CD14-positive monocyte (primary cell): ENCODE data around the gene LIMCH1. TPM values are rescaled to one million over a fixed set of nuclear protein-coding genes. Genes with fewer than 3 reads are reported as not detected.
"Not testable (repeated sequence)": the region's sequence is repeated elsewhere in the genome, so short reads cannot be mapped to it uniquely, and the experiment has no call there.

Source experiments
- DNase-seq, 3 donors: peaks; one replicate each; pipeline ENCODE4 v3.0.0-alpha.2; 2011 to 2022
- H2AFZ ChIP-seq: 2 replicates; pipeline ENCODE4 v1.6.0; 2012; ENCODE audit warnings: mild to moderate bottlenecking, low read depth, low read length, inconsistent platforms; ENCODE audit not compliant: insufficient read depth, poor library complexity, severe bottlenecking
- H3K27ac ChIP-seq, 2 donors: 1 replicate in 1 of 2; 2 replicates in 1 of 2; pipeline ENCODE4 v1.5.1; 2012 to 2013; ENCODE audit warnings: low read length in 2 of 2, control low read depth in 1 of 2, inconsistent platforms in 1 of 2, low read depth in 1 of 2, mild to moderate bottlenecking in 1 of 2
- H3K27me3 ChIP-seq, 2 donors: one replicate each; pipeline versions ENCODE4 v1.6.0 to v1.6.1; 2011 to 2013; ENCODE audit warnings: low read length in 2 of 2; ENCODE audit not compliant: control insufficient read depth in 2 of 2, insufficient read depth in 2 of 2
- H3K36me3 ChIP-seq, 2 donors: replicated peaks in 1 of 2; 1 replicate in 1 of 2; 2 replicates in 1 of 2; pipeline versions ENCODE4 v1.5.1 to v1.6.1; 2012 to 2013; ENCODE audit warnings: low read length in 2 of 2, control low read depth in 1 of 2, inconsistent platforms in 1 of 2, mild to moderate bottlenecking in 1 of 2; ENCODE audit not compliant: insufficient read depth in 2 of 2, control insufficient read depth in 1 of 2
- H3K4me1 ChIP-seq, 2 donors: 1 replicate in 1 of 2; 2 replicates in 1 of 2; pipeline versions ENCODE4 v1.5.1 to v1.6.1; 2012 to 2013; ENCODE audit warnings: low read length in 2 of 2, control low read depth in 1 of 2, inconsistent platforms in 1 of 2, mild to moderate bottlenecking in 1 of 2, moderate library complexity in 1 of 2; ENCODE audit not compliant: insufficient read depth in 2 of 2, control insufficient read depth in 1 of 2
- H3K4me2 ChIP-seq: replicated peaks from 2 replicates; pipeline ENCODE3; 2012; ENCODE audit warnings: low read length, moderate library complexity, mild to moderate bottlenecking; ENCODE audit not compliant: poor library complexity, severe bottlenecking; ENCODE audit errors: extremely low read depth
- H3K4me3 ChIP-seq, 3 experiments: fragments of 200-600 bp in 1 of 3; sonication (generic) in 1 of 3; replicated peaks in 1 of 3; 1 replicate in 2 of 3; 2 replicates in 1 of 3; pipeline ENCODE4 v1.5.1; 2011 to 2013; ENCODE audit warnings: low read length in 3 of 3, mild to moderate bottlenecking in 3 of 3, control low read depth in 2 of 3, low read depth in 2 of 3, inconsistent platforms in 1 of 3, moderate library complexity in 1 of 3
- H3K79me2 ChIP-seq: 2 replicates; pipeline ENCODE4 v1.6.0; 2012; ENCODE audit warnings: mild to moderate bottlenecking, control low read depth, inconsistent platforms, low read length, moderate library complexity; ENCODE audit not compliant: insufficient read depth
- H3K9ac ChIP-seq: 2 replicates; pipeline ENCODE4 v1.6.0; 2017; ENCODE audit warnings: low read length, mild to moderate bottlenecking; ENCODE audit not compliant: insufficient read depth, poor library complexity, severe bottlenecking
- H3K9me3 ChIP-seq, 2 donors: replicated peaks in 1 of 2; 1 replicate in 1 of 2; 2 replicates in 1 of 2; pipeline versions ENCODE4 v1.5.1 to v1.6.1; 2012 to 2013; ENCODE audit warnings: low read length in 2 of 2, control low read depth in 1 of 2; ENCODE audit not compliant: control insufficient read depth in 1 of 2, insufficient read depth in 1 of 2
- H4K20me1 ChIP-seq: 2 replicates; pipeline ENCODE4 v1.6.0; 2012; ENCODE audit warnings: mild to moderate bottlenecking, low read length, control low read depth, moderate library complexity; ENCODE audit not compliant: insufficient read depth
- H3K27ac Mint-ChIP-seq, 7 donors: one replicate each; pipeline ENCODE4 v1.8.0; 2020; ENCODE audit warnings: mild to moderate bottlenecking in 7 of 7, mixed read lengths in 7 of 7, moderate library complexity in 6 of 7, inconsistent platforms in 2 of 7
- H3K27me3 Mint-ChIP-seq, 3 donors: one replicate each; pipeline ENCODE4 v1.8.0; 2021 to 2022; ENCODE audit warnings: low read depth in 3 of 3, mild to moderate bottlenecking in 3 of 3, mixed read lengths in 3 of 3, moderate library complexity in 3 of 3, inconsistent platforms in 1 of 3
- H3K36me3 Mint-ChIP-seq, 2 donors: one replicate each; pipeline ENCODE4 v1.8.0; 2020; ENCODE audit warnings: mixed read lengths in 2 of 2, inconsistent platforms in 1 of 2, mild to moderate bottlenecking in 1 of 2
- H3K4me1 Mint-ChIP-seq: one replicate; pipeline ENCODE4 v1.8.0; 2020; ENCODE audit warnings: mild to moderate bottlenecking, mixed read lengths
- H3K4me3 Mint-ChIP-seq, 2 donors: one replicate each; pipeline ENCODE4 v1.8.0; 2020; ENCODE audit warnings: mild to moderate bottlenecking in 2 of 2, mixed read lengths in 2 of 2, moderate library complexity in 1 of 2
- H3K9me3 Mint-ChIP-seq, 7 donors: one replicate each; pipeline ENCODE4 v1.8.0; 2020 to 2022; ENCODE audit warnings: mixed read lengths in 7 of 7, mild to moderate bottlenecking in 6 of 7, moderate library complexity in 6 of 7, inconsistent platforms in 2 of 7
- CTCF ChIP-seq: fragments of 200-600 bp; IDR thresholded peaks from one replicate; pipeline ENCODE4 v1.8.0; 2022; ENCODE audit warnings: antibody characterized with exemption, mild to moderate bottlenecking
- WGBS: methylation state at CpG from one replicate; pipeline ENCODE4 v1.1.5; 2013; ENCODE audit warnings: missing lambda C conversion rate; ENCODE audit not compliant: insufficient coverage; 5-methylcytosine and 5-hydroxymethylcytosine counted together
- intact Hi-C, 2 donors: fragments of 100-400 bp; cut with micrococcal nuclease; formaldehyde crosslinking; loops; one replicate each; pipeline versions ENCODE4 v1.15.0 to v1.15.1; 2023
- polyA plus RNA-seq, 3 donors: library from polyadenylated mRNA; depleted of rRNA in 1 of 3; unstranded in 2 of 3; stranded (reverse) in 1 of 3; fragments of 300-500 nt in 2 of 3; fragments of >200 nt in 1 of 3; fragmentation: Illumina TruSeq in 2 of 3; gene quantifications; 1 replicate in 2 of 3; 2 replicates in 1 of 3; pipeline ENCODE4 v1.2.3, GENCODE V29; 2012 to 2021

Gene LIMCH1
- polyA plus RNA-seq, 3 donors = 0.25 to 0.64 (median 0.32) TPM

GRCh38 chr4:41639291-41639690 lies 101.3 kb downstream of the LIMCH1 start:
- WGBS = 83% methylated on average over 1 of the region's 1 CpG
- Histone ChIP-seq H3K4me3 (no peak overlapping the region), H3K4me1 (peaks cover 3 to 4% of the 10 kb centered on the region in 2 donors), H3K9me3 (no peaks in the 10 kb centered on the region), H3K4me2 (no peak overlapping the region), H2AFZ (no peak overlapping the region), H3K9ac (no peak overlapping the region), H3K36me3 (no peaks in the 10 kb centered on the region), H4K20me1 (no peaks in the 10 kb centered on the region), H3K79me2 (no peaks in the 10 kb centered on the region), H3K27me3 (peaks cover 19 to 20% of the 10 kb centered on the region in 2 donors), H3K27ac (no peak overlapping the region)
- Mint-ChIP-seq H3K27me3 (peaks cover 20 to 24% (median 23%) of the 10 kb centered on the region in 3 donors), H3K4me3 (no peak overlapping the region), H3K27ac (no peak overlapping the region), H3K36me3 (peaks cover 0 to under 1% of the 10 kb centered on the region in 2 donors), H3K9me3 (peaks cover 0 to 2% (median 0%) of the 10 kb centered on the region in 7 donors), H3K4me1 (peaks cover 3% of the 10 kb centered on the region)
- intact Hi-C loops = no loop called here
- TF ChIP-seq CTCF = no peak
- no peak for DNase-seq

- intact Hi-C loops = no loop called here
- no peak overlapping the region for H2AFZ ChIP-seq
- no peaks in the 10 kb centered on the region for H4K20me1 ChIP-seq
- H3K4me1 ChIP-seq = peaks cover 11 to 15% of the 10 kb centered on the region in 2 donors
- H3K4me3 Mint-ChIP-seq = no peak overlapping the region
- H3K4me1 Mint-ChIP-seq = peaks cover 14% of the 10 kb centered on the region
- peaks cover 33 to 34% (median 33%) of the 10 kb centered on the region in 3 donors for H3K27me3 Mint-ChIP-seq
- no peak overlapping the region for H3K4me3 ChIP-seq
- no peak overlapping the region for H3K27ac ChIP-seq
- H3K9me3 ChIP-seq = no peaks in the 10 kb centered on the region
- H3K27ac Mint-ChIP-seq = no peak overlapping the region
- no peak for DNase-seq
- peaks cover 0 to 3% (median 0%) of the 10 kb centered on the region in 7 donors for H3K9me3 Mint-ChIP-seq
- no peaks in the 10 kb centered on the region for H3K79me2 ChIP-seq
- H3K27me3 ChIP-seq = peaks cover 31 to 32% of the 10 kb centered on the region in 2 donors
- WGBS = 87% methylated on average over 5 of the region's 6 CpGs
- H3K9ac ChIP-seq = no peak overlapping the region
- no peaks in the 10 kb centered on the region for H3K36me3 ChIP-seq
- H3K36me3 Mint-ChIP-seq = peaks cover 0 to 7% of the 10 kb centered on the region in 2 donors
- no peak overlapping the region for H3K4me2 ChIP-seq
- TF ChIP-seq CTCF = no peak
Observed at GRCh38 chr4:41640906-41641305, 102.9 kb downstream of the LIMCH1 start.

- WGBS = no CpG with 5 or more reads among the region's 1 CpG
- peaks cover 33 to 36% (median 34%) of the 10 kb centered on the region in 3 donors for H3K27me3 Mint-ChIP-seq
Observed at GRCh38 chr4:41642746-41643145, 104.8 kb downstream of the LIMCH1 start.

More at GRCh38 chr4:41642746-41643145, 104.8 kb downstream of the LIMCH1 start:
- H3K4me2 ChIP-seq, H2AFZ ChIP-seq, intact Hi-C loops, H3K79me2 ChIP-seq, H3K4me3 ChIP-seq, H3K9ac ChIP-seq, H3K27ac ChIP-seq, DNase-seq, H3K36me3 ChIP-seq, H4K20me1 ChIP-seq, H3K27ac Mint-ChIP-seq, H3K36me3 Mint-ChIP-seq, H3K9me3 Mint-ChIP-seq, H3K9me3 ChIP-seq: not testable (repeated sequence)
- H3K4me1 Mint-ChIP-seq = peaks cover 31% of the 10 kb centered on the region
- H3K4me3 Mint-ChIP-seq = peak overlapping the region in 1 of 2 donors; percentile 64
- Histone ChIP-seq H3K27me3 (peaks cover 31 to 32% of the 10 kb centered on the region in 2 donors), H3K4me1 (peaks cover 30 to 33% of the 10 kb centered on the region in 2 donors)
